Muscle layer of colon (tissue), 2 donors: Measurements from ENCODE around the gene SHQ1.

Source experiments
- H3K27ac ChIP-seq: one replicate; pipeline ENCODE4 v1.7.0; 2013; ENCODE audit warnings: low read depth, mild to moderate bottlenecking, low read length, moderate library complexity
- H3K27me3 ChIP-seq, 2 donors: one replicate each; pipeline ENCODE4 v1.7.0; 2013; ENCODE audit warnings: low read length in 2 of 2, mild to moderate bottlenecking in 2 of 2; ENCODE audit not compliant: insufficient read depth in 2 of 2, control insufficient read depth in 1 of 2
- H3K36me3 ChIP-seq: one replicate; pipeline ENCODE4 v1.7.0; 2013; ENCODE audit warnings: mild to moderate bottlenecking, low read length; ENCODE audit not compliant: insufficient read depth
- H3K4me1 ChIP-seq: one replicate; pipeline ENCODE4 v1.7.0; 2013; ENCODE audit warnings: mild to moderate bottlenecking, low read length; ENCODE audit not compliant: insufficient read depth
- H3K4me3 ChIP-seq, 2 donors: one replicate each; pipeline ENCODE4 v1.7.0; 2013; ENCODE audit warnings: low read length in 2 of 2, low read depth in 1 of 2, mild to moderate bottlenecking in 1 of 2, moderate library complexity in 1 of 2
- H3K9ac ChIP-seq: one replicate; pipeline ENCODE4 v1.7.0; 2013; ENCODE audit warnings: low read length
- H3K9me3 ChIP-seq: one replicate; pipeline ENCODE4 v1.7.0; 2013; ENCODE audit warnings: mild to moderate bottlenecking, low read length
- donor health status: abdominal sarcoma.
- donor health status: Adenocarcinoma of cecum.

The SHQ1 gene

GRCh38 chr3:72844436-72844993 is 3.7 kb downstream of the SHQ1 start:
- H3K36me3 ChIP-seq, result peaks cover 13% of the 10 kb centered on the region
- peaks cover 23% of the 10 kb centered on the region for H3K4me1 ChIP-seq
- no peak overlapping the region for H3K4me3 ChIP-seq
- H3K9me3 ChIP-seq, result no peaks in the 10 kb centered on the region
- no peak overlapping the region for H3K27ac ChIP-seq
- no peak overlapping the region for H3K9ac ChIP-seq
- H3K27me3 ChIP-seq, result no peaks in the 10 kb centered on the region

DNA sequence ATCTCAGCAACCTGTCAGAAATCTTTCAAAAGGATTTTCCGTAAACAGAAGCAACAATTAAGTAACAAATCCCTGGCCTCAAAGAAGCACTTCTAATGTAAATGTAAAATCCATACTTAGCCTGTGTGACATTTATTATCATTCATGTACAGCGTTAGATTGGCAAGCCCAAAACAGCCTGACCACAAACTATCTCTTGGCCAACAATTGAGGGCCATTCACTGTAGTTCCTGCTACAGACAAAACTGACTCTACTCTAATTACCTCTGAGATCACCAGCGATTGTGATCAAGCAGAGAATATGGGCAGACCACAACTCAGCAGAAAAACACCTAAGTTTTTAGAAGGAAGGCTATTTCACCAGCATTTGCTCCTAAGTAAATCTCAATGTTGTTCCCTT is 9.2 kb downstream of the SHQ1 start:
- Histone ChIP-seq H3K27me3 (no peaks in the 10 kb centered on the region), H3K27ac (no peak overlapping the region), H3K9ac (no peak overlapping the region), H3K9me3 (no peaks in the 10 kb centered on the region), H3K36me3 (peaks cover 17% of the 10 kb centered on the region), H3K4me3 (no peak overlapping the region), H3K4me1 (peaks cover 8% of the 10 kb centered on the region)

GRCh38 chr3:72836923-72837322 is 11.3 kb downstream of the SHQ1 start:
- Histone ChIP-seq H3K9ac (no peak overlapping the region), H3K4me3 (no peak overlapping the region), H3K27me3 (no peaks in the 10 kb centered on the region), H3K9me3 (no peaks in the 10 kb centered on the region), H3K36me3 (peaks cover 17% of the 10 kb centered on the region), H3K4me1 (peaks cover 8% of the 10 kb centered on the region), H3K27ac (peak overlapping the region; percentile 29)

DNA sequence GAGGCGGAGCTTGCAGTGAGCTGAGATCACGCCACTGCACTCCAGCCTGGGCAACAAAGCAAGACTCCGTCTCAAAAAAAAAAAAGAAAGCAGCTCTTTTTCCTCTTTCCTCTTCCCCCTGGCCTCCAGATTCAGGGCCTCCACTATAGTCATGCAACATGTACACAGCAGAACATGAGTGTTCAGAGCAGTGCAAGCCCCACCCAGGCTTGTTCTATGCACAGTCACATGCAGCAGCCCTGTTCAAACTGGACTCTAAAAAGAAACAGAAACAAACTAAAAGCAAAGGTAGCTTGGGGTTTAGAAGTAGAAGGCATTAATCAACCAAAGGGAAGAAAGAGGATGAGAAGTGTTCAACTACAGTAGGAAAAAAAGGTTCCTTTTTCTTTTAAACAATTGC is 11.8 kb downstream of the SHQ1 start:
- Histone ChIP-seq H3K27ac (peak overlapping the region; percentile 29), H3K9me3 (no peaks in the 10 kb centered on the region), H3K4me1 (peaks cover 8% of the 10 kb centered on the region), H3K4me3 (no peak overlapping the region), H3K27me3 (no peaks in the 10 kb centered on the region), H3K36me3 (peaks cover 16% of the 10 kb centered on the region), H3K9ac (no peak overlapping the region)

- H3K9ac ChIP-seq, result no peak overlapping the region
- H3K4me1 ChIP-seq, result no peaks in the 10 kb centered on the region
- H3K9me3 ChIP-seq, result no peaks in the 10 kb centered on the region
- peaks cover 4% of the 10 kb centered on the region for H3K36me3 ChIP-seq
- H3K4me3 ChIP-seq, result no peak overlapping the region
- no peak overlapping the region for H3K27ac ChIP-seq
- H3K27me3 ChIP-seq, result no peaks in the 10 kb centered on the region
Measured at GRCh38 chr3:72830452-72831223, 17.6 kb downstream of the SHQ1 start.

DNA sequence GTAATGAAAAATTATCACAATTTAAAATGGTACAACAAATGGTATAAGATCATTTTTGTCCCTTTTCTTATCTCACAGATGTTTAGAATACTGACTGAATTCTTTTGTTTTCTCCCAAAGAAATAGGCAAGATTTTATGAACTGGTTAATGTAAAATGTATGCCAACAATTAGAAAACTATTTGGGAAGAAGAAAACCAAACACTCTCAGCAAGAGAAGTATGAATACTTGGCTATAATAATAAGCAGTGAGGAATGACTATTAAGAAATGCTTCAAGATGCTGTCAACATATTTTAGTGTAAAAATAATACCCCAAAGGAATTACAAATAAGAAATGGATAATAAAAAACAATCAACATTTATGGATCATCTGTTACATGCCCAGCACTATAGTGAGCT is 18.5 kb downstream of the SHQ1 start:
- Histone ChIP-seq H3K27me3 (no peaks in the 10 kb centered on the region), H3K4me1 (no peaks in the 10 kb centered on the region), H3K36me3 (peaks cover 4% of the 10 kb centered on the region), H3K9me3 (no peaks in the 10 kb centered on the region), H3K9ac (no peak overlapping the region), H3K4me3 (no peak overlapping the region), H3K27ac (no peak overlapping the region)

DNA sequence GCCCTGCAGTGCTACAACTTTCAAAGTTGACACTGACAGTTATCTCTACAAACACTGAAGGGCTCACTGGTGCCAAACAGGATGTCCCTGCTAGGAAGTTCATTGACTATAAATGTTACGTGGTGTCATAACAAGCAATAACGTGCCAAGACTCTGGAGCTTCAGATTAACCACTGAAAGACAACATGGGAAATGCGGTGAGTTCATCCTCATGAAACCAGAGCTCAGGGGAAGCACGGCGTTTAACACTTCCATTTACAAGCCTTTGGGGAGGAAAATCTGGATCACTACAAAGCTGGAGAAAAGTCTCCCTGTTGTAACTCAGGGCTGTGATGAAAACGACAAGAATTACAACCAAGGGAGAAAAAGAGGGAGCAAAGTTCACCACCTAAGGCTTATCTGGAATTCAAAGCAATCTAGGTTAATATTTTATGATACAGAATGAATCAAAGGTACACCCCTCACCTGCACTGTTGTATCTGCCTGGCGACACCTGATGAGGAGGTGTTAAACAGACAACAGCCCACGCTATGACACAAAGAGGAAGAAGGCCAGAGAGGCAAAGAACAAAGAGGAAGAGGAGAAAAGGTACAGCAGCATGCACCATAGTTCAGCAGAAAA is 27.0 kb downstream of the SHQ1 start:
- Histone ChIP-seq H3K36me3 (no peaks in the 10 kb centered on the region), H3K27me3 (no peaks in the 10 kb centered on the region), H3K4me1 (peaks cover 31% of the 10 kb centered on the region), H3K4me3 (no peak overlapping the region), H3K9me3 (no peaks in the 10 kb centered on the region), H3K27ac (no peak overlapping the region), H3K9ac (no peak overlapping the region)

GRCh38 chr3:72820415-72820814 is 27.8 kb downstream of the SHQ1 start:
- Histone ChIP-seq H3K27me3 (no peaks in the 10 kb centered on the region), H3K4me1 (peaks cover 31% of the 10 kb centered on the region), H3K27ac (no peak overlapping the region), H3K4me3 (no peak overlapping the region), H3K9me3 (no peaks in the 10 kb centered on the region), H3K9ac (no peak overlapping the region), H3K36me3 (no peaks in the 10 kb centered on the region)

DNA sequence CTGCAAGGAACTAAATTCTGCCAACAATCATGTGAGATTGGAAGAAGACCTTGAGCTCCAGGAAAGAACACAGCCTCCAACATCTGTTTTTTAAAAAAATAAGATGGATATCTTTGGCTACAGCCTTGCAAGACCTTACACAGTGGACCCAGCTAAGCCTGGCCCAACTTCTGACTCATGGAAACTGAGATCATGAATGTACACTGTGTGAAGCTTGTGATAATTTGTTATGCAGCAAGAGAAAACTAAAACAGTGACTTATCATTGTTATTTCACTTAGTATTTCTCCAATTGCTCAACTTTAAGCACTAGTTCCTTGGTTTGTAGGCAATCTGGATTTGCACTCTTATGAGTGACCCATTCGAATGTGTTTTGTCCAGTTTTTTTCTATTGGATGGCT is 29.3 kb downstream of the SHQ1 start:
- Histone ChIP-seq H3K4me1 (peaks cover 31% of the 10 kb centered on the region), H3K27ac (no peak overlapping the region), H3K36me3 (no peaks in the 10 kb centered on the region), H3K9me3 (no peaks in the 10 kb centered on the region), H3K4me3 (no peak overlapping the region), H3K27me3 (no peaks in the 10 kb centered on the region), H3K9ac (no peak overlapping the region)

GRCh38 chr3:72818092-72818773 is 30.0 kb downstream of the SHQ1 start:
- Histone ChIP-seq H3K27me3 (no peaks in the 10 kb centered on the region), H3K9ac (no peak overlapping the region), H3K27ac (no peak overlapping the region), H3K4me1 (peaks cover 31% of the 10 kb centered on the region), H3K36me3 (no peaks in the 10 kb centered on the region), H3K9me3 (no peaks in the 10 kb centered on the region), H3K4me3 (no peak overlapping the region)

GRCh38 chr3:72816862-72817355 is 31.3 kb downstream of the SHQ1 start:
- H3K9ac ChIP-seq, result no peak overlapping the region
- peaks cover 22% of the 10 kb centered on the region for H3K4me1 ChIP-seq
- peaks cover 3% of the 10 kb centered on the region for H3K36me3 ChIP-seq
- H3K27me3 ChIP-seq, result no peaks in the 10 kb centered on the region
- no peak overlapping the region for H3K27ac ChIP-seq
- H3K4me3 ChIP-seq, result no peak overlapping the region
- H3K9me3 ChIP-seq, result no peaks in the 10 kb centered on the region
